Eye (tissue), 1 donor: Measurements from ENCODE around the gene MTFR1L.
A peak's percentile ranks its signal among the peaks of the same experiment; 100 is the strongest.

Experiments
- DNase-seq: peaks from one replicate; pipeline ENCODE4 v3.0.0-alpha.2; 2015

Gene MTFR1L

GRCh38 chr1:25792115-25792514, 27.6 kb upstream of the MTFR1L start:
- no peak for DNase-seq

- DNase-seq: no peak
Observed at GRCh38 chr1:25793585-25794170, 26.1 kb upstream of the MTFR1L start.

GRCh38 chr1:25794325-25794724, 25.4 kb upstream of the MTFR1L start:
- DNase-seq: no peak

- DNase-seq: no peak
Observed at GRCh38 chr1:25795211-25795610, 24.5 kb upstream of the MTFR1L start.

GRCh38 chr1:25795946-25796810, 23.6 kb upstream of the MTFR1L start:
- DNase-seq: no peak

GRCh38 chr1:25796811-25797458, 22.8 kb upstream of the MTFR1L start:
- DNase-seq: peak; percentile 89

GRCh38 chr1:25797939-25798338, 21.8 kb upstream of the MTFR1L start:
- DNase-seq: no peak

- DNase-seq: no peak
Observed at GRCh38 chr1:25798666-25799351, 20.9 kb upstream of the MTFR1L start.

GRCh38 chr1:25799352-25799934, 20.3 kb upstream of the MTFR1L start:
- peak; percentile 52 for DNase-seq

- peak; percentile 84 for DNase-seq
Observed at GRCh38 chr1:25799935-25800702, 19.6 kb upstream of the MTFR1L start, which contains the start of gene SELENON. Gene SELENON (plus strand): TSS chr1:25800193. CDS start chr1:25800231, 38 bp downstream.

GRCh38 chr1:25800703-25801377, 18.9 kb upstream of the MTFR1L start:
- no peak for DNase-seq

GRCh38 chr1:25802915-25803314, 16.8 kb upstream of the MTFR1L start:
- DNase-seq: peak; percentile 39

GRCh38 chr1:25803368-25803767, 16.4 kb upstream of the MTFR1L start:
- no peak for DNase-seq

- no peak for DNase-seq
Observed at GRCh38 chr1:25804244-25804963, 15.3 kb upstream of the MTFR1L start.

GRCh38 chr1:25804964-25805862, 14.5 kb upstream of the MTFR1L start:
- DNase-seq: no peak

- DNase-seq: no peak
Observed at GRCh38 chr1:25805863-25806225, 13.9 kb upstream of the MTFR1L start.

- DNase-seq: no peak
Observed at GRCh38 chr1:25806418-25806817, 13.3 kb upstream of the MTFR1L start.

- no peak for DNase-seq
Observed at GRCh38 chr1:25807480-25808390, 12.0 kb upstream of the MTFR1L start.
